Measurements from ENCODE around the gene PIGQ.
A peak's percentile ranks its signal among the peaks of the same experiment; 100 is the strongest.

DNA sequence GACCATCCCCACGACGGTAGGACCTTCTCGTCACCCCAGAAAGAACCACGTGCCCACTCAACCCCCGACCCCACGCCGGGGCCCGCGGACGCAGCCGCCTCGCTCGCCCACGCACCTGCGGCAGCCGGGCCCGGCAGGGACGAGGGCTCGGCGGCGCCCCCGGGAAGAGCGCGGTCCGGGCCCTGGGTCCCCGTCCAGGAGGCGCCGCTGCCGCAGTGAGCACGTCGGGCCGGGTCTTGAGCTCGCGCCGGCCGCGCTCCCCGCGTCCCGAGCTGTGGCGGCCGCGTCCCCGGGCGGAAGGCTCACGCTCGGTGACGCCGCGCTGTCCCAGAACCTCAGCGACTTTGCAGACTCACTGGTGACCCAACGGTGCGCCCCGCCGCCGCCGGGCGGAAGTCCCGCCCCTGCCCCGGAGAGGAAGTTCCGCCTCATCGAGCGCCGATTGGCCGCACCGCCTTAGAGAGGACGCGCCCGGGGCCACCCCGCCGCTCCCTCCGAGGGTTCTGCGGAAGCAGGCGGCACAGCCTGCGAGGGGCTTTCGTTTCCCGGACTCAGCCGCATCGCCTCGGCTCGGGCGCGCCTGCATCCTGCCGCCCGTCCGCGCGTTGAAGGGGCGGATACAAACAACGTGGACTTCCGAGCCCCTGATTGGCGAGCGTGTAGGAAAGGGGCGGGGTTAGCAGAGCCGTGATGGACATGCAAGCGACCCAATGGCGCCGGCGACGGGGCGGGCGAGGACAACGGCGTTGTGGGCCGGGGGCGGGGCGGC lies 19.3 kb downstream of the PIGQ start:
- TF ChIP-seq POLR2A (IDR thresholded peaks at IDR 0.05; ENCODE audit: low read depth, low read length) (peak; percentile 90), POLR2AphosphoS5 (IDR thresholded peaks at IDR 0.05; ENCODE audit: low read depth, low read length) (peak; percentile 66; the same call in 1 of the 2 replicates)
